ENCODE measurements around the gene RNF5. TPM values are rescaled to one million over a fixed set of nuclear protein-coding genes. Genes with fewer than 3 reads are reported as not detected.
"Not testable (repeated sequence)": the region's sequence is repeated elsewhere in the genome, so short reads cannot be mapped to it uniquely, and the experiment has no call there.

Gene RNF5
- total RNA-seq, 2 donors from 2014 or later, result 63.5 to 68.4 TPM

DNA sequence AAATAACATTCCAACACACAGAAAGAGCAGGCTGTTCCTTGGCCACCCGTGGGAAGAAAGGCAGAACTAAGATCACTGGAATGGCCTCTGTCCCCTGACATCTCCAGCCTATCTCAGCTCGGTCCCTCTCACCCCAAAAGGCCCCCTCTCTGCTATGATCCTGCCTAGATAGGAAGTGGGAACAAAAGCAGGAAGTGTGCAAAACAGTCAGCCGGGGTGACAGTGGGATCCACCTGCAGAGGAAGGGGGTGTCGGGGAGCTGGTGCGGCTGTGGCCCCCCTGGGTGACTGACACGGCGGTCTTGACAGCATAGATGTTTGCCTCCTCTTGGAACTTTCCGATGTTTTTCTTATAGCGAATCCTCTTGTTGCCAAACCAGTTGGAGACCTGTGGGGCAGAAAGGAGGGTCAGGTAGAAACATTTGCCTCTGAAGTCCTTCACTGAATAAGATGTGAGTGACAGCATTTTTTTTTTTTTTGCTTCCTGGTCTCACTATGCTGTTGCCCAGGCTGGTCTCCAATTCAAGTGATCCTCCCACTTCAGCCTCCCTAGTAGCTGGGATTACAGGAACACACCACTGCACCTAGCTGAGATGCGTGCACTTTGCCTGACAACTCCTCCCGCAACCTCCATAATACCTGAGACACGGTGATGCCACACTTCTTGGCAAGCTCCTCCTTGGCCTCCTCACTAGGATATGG lies 9.0 kb downstream of the RNF5 start:
- no peak for ATAC-seq (ENCODE audit: insufficient number of reproducible peaks, low FRiP score, low read depth)
- Histone ChIP-seq H3K36me3 (peaks cover 10% of the 10 kb centered on the region), H3K9me3 (no peaks in the 10 kb centered on the region), H3K27me3 (replicated peaks; ENCODE audit: insufficient read depth) (no peaks in the 10 kb centered on the region), H3K27ac (peak overlapping the region; percentile 6 to 74), H3K4me3 (no peak overlapping the region), H3K4me1 (ENCODE audit: control insufficient read depth in 1 of 2, low read depth in 2 of 2) (peaks cover 13 to 39% of the 10 kb centered on the region in 2 donors)
- TF ChIP-seq CTCF (IDR thresholded peaks at IDR 0.05), result no peak
- no peak for DNase-seq (ENCODE audit: low spot score)

- ATAC-seq (ENCODE audit: insufficient number of reproducible peaks, low FRiP score, low read depth); H3K27me3 ChIP-seq (replicated peaks; ENCODE audit: insufficient read depth); H3K9me3 ChIP-seq; DNase-seq (ENCODE audit: low spot score): not testable (repeated sequence)
- H3K4me3 ChIP-seq, result peak overlapping the region; percentile 86
- peak overlapping the region in 1 of 2 donors; percentile 97 for H3K27ac ChIP-seq
- H3K36me3 ChIP-seq, result peaks cover 10% of the 10 kb centered on the region
- H3K4me1 ChIP-seq (ENCODE audit: control insufficient read depth in 1 of 2, low read depth in 2 of 2), result peaks cover 13 to 39% of the 10 kb centered on the region in 2 donors
These were observed 9.6 kb downstream of the RNF5 start for GRCh38 chr6:32187725-32188380.

DNA sequence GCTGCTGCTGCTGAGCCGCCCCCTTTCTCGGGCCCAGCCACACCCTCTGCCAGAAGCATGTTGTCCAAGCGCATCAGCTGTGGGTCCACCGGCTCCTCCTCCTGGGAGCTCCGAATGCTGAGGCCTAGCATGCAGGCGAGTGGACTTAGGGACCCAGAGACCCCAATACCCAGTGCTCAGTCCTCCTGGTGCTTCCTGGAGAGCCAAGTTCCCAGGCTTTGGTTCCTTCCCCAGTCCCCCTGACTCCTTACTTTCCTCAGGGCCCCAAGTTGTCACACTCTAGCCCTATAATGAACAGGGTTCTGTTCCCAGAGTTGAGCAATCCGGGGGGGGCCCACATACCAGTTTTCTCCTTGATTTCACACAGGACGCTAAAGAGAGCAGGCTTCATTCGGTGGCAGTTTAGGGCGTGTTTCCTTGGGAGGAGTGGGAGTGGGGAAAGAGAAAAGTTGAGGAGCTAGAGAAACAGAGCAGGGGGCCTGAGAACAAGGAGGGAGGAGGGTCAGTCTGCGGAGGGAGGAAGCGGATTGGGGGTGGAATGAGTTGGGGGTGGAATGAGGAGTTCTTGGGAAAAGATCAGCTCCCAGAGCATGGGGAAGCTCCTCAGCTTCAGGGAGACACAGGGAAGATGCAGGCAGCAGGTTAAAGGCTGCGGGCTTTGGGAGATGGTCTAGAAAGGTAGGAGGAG lies 10.3 kb downstream of the RNF5 start:
- peaks cover 13 to 39% of the 10 kb centered on the region in 2 donors for H3K4me1 ChIP-seq (ENCODE audit: control insufficient read depth in 1 of 2, low read depth in 2 of 2)
- ATAC-seq (ENCODE audit: insufficient number of reproducible peaks, low FRiP score, low read depth) (no peak), DNase-seq (ENCODE audit: low spot score) (no peak)
- peaks cover 10% of the 10 kb centered on the region for H3K36me3 ChIP-seq
- peak overlapping the region; percentile 91 to 97 for H3K27ac ChIP-seq
- no peaks in the 10 kb centered on the region for H3K9me3 ChIP-seq
- TF ChIP-seq CTCF (IDR thresholded peaks at IDR 0.05), result no peak
- H3K27me3 ChIP-seq (replicated peaks; ENCODE audit: insufficient read depth), result no peaks in the 10 kb centered on the region
- H3K4me3 ChIP-seq, result peak overlapping the region; percentile 86

GRCh38 chr6:32189069-32189741 lies 11.0 kb downstream of the RNF5 start:
- peak overlapping the region; percentile 91 to 97 for H3K27ac ChIP-seq
- DNase-seq (ENCODE audit: low spot score) (no peak), ATAC-seq (ENCODE audit: insufficient number of reproducible peaks, low FRiP score, low read depth) (no peak)
- H3K36me3 ChIP-seq, result peaks cover 10% of the 10 kb centered on the region
- peaks cover 13 to 39% of the 10 kb centered on the region in 2 donors for H3K4me1 ChIP-seq (ENCODE audit: control insufficient read depth in 1 of 2, low read depth in 2 of 2)
- TF ChIP-seq CTCF (IDR thresholded peaks at IDR 0.05), result no peak
- H3K9me3 ChIP-seq, result no peaks in the 10 kb centered on the region
- H3K4me3 ChIP-seq, result peak overlapping the region; percentile 86
- no peaks in the 10 kb centered on the region for H3K27me3 ChIP-seq (replicated peaks; ENCODE audit: insufficient read depth)

- TF ChIP-seq CTCF (IDR thresholded peaks at IDR 0.05), result no peak
- peak overlapping the region; percentile 91 to 97 for H3K27ac ChIP-seq
- H3K36me3 ChIP-seq, result peaks cover 10% of the 10 kb centered on the region
- peak; percentile 3 for ATAC-seq (ENCODE audit: insufficient number of reproducible peaks, low FRiP score, low read depth)
- H3K9me3 ChIP-seq, result no peaks in the 10 kb centered on the region
- H3K4me3 ChIP-seq, result peak overlapping the region; percentile 86
- H3K4me1 ChIP-seq (ENCODE audit: control insufficient read depth in 1 of 2, low read depth in 2 of 2), result peaks cover 15 to 42% of the 10 kb centered on the region in 2 donors
- DNase-seq (ENCODE audit: low spot score), result no peak
- no peaks in the 10 kb centered on the region for H3K27me3 ChIP-seq (replicated peaks; ENCODE audit: insufficient read depth)
These were observed 11.5 kb downstream of the RNF5 start for GRCh38 chr6:32189742-32190053.
